Measurements from ENCODE around the gene GNL1.

GNL1 gene

GRCh38 chr6:30570740-30571074, 14.4 kb upstream of the GNL1 start:
- peak in 8 of 56 donors; percentile 31 to 73 (median 47) for DNase-seq

GRCh38 chr6:30570263-30570662, 14.0 kb upstream of the GNL1 start:
- no peak for DNase-seq

GRCh38 chr6:30568245-30568644, 12.0 kb upstream of the GNL1 start:
- peak in 3 of 56 donors; percentile 0 to 7 (median 5) for DNase-seq

GRCh38 chr6:30565772-30566171, 9.5 kb upstream of the GNL1 start:
- no peak for DNase-seq

GRCh38 chr6:30564114-30564513, 7.8 kb upstream of the GNL1 start:
- no peak for DNase-seq

- DNase-seq: no peak
Measured at GRCh38 chr6:30562470-30563425, 6.5 kb upstream of the GNL1 start.

- no peak for DNase-seq
Measured at GRCh38 chr6:30560930-30561329, 4.6 kb upstream of the GNL1 start.

- DNase-seq: peak in 1 of 56 donors; percentile 5
Measured at GRCh38 chr6:30557683-30557981, 1.3 kb upstream of the GNL1 start.

GRCh38 chr6:30556906-30557682, 805 bp upstream of the GNL1 start, which contains the start of gene PRR3:
PRR3 (plus strand) TSS chr6:30557295; CDS start chr6:30557345, 50 bp downstream.
- peak; percentile 70 to 97 (median 92) for DNase-seq

- DNase-seq: peak in 17 of 56 donors; percentile 3 to 86 (median 62)
Measured at GRCh38 chr6:30555816-30556065, 548 bp downstream of the GNL1 start.

GRCh38 chr6:30554962-30555815, 1.1 kb downstream of the GNL1 start:
- peak in 35 of 56 donors; percentile 3 to 78 (median 53) for DNase-seq

- DNase-seq: no peak
Measured at GRCh38 chr6:30554404-30554803, 1.9 kb downstream of the GNL1 start.

GRCh38 chr6:30548375-30548774, 7.9 kb downstream of the GNL1 start:
- DNase-seq: no peak

- no peak for DNase-seq
Measured at GRCh38 chr6:30547454-30547853, 8.8 kb downstream of the GNL1 start.

- DNase-seq: peak in 8 of 56 donors; percentile 4 to 40 (median 19)
Measured at GRCh38 chr6:30544666-30545272, 11.5 kb downstream of the GNL1 start.

GRCh38 chr6:30543821-30544220, 12.5 kb downstream of the GNL1 start:
- no peak for DNase-seq

GRCh38 chr6:30542915-30543314, 13.4 kb downstream of the GNL1 start:
- no peak for DNase-seq

GRCh38 chr6:30542404-30542725, 13.9 kb downstream of the GNL1 start:
- no peak for DNase-seq

- DNase-seq: peak in 49 of 56 donors; percentile 9 to 84 (median 44)
Measured at GRCh38 chr6:30541515-30542403, 14.5 kb downstream of the GNL1 start.

GRCh38 chr6:30537931-30538330, 18.4 kb downstream of the GNL1 start:
- no peak for DNase-seq

Measured in amygdala (tissue), 56 donors.